HepG2 (cell line): ENCODE results near the gene FRMD4A.

Source experiments
- CHD2 ChIP-seq: IDR thresholded peaks from 2 replicates; pipeline ENCODE4 v1.6.1; 2011; ENCODE audit warnings: low read depth, low read length, improper control_type of control experiment
- CREM ChIP-seq, 2 experiments: sonication (generic) in 1 of 2; formaldehyde crosslinking in 1 of 2; IDR thresholded peaks; 2 replicates each; pipeline versions ENCODE4 v1.4.0 to v1.6.1; 2016 to 2020; ENCODE audit warnings: antibody characterized with exemption in 1 of 2, mild to moderate bottlenecking in 1 of 2, missing genetic modification reagents in 1 of 2
- CTCF ChIP-seq: sonication (generic); formaldehyde crosslinking; IDR thresholded peaks from 2 replicates; pipeline ENCODE4 v1.5.0; 2020; ENCODE audit warnings: mild to moderate bottlenecking, missing genetic modification reagents, moderate library complexity
- EZH2 ChIP-seq: conservative IDR thresholded peaks from 2 replicates; pipeline ENCODE4 v1.6.1; 2012; ENCODE audit warnings: mild to moderate bottlenecking, low read depth, low read length, moderate library complexity
- JUND ChIP-seq: sonication (generic); formaldehyde crosslinking; IDR thresholded peaks from 2 replicates; pipeline ENCODE4 v1.8.0; 2022; ENCODE audit warnings: mild to moderate bottlenecking, missing genetic modification reagents
- MTA3 ChIP-seq: sonication (generic); formaldehyde crosslinking; IDR thresholded peaks from 2 replicates; pipeline ENCODE4 v1.4.0; 2020; ENCODE audit warnings: missing genetic modification reagents
- RXRB ChIP-seq: IDR thresholded peaks from 2 replicates; pipeline ENCODE4 v1.6.1; 2016; ENCODE audit warnings: borderline replicate concordance, missing genetic modification reagents, missing compliant biosample characterization
- SKIL ChIP-seq: sonication (generic); formaldehyde crosslinking; IDR thresholded peaks from 2 replicates; pipeline ENCODE4 v1.8.0; 2022; ENCODE audit warnings: missing genetic modification reagents, mild to moderate bottlenecking, moderate library complexity, borderline replicate concordance
- SRF ChIP-seq: IDR thresholded peaks from 2 replicates; pipeline ENCODE4 v1.6.1; 2011; ENCODE audit warnings: mild to moderate bottlenecking, low read depth, low read length, moderate library complexity
- ZNF24 ChIP-seq: fragments of 450-650 bp; IDR thresholded peaks from 2 replicates; pipeline ENCODE4 v1.6.1; 2017; ENCODE audit warnings: antibody characterized with exemption, mild to moderate bottlenecking
- ZNF335 ChIP-seq: sonication (generic); formaldehyde crosslinking; IDR thresholded peaks from 2 replicates; pipeline ENCODE4 v1.4.0; 2020; ENCODE audit warnings: missing genetic modification reagents
- ZNF703 ChIP-seq: sonication (generic); formaldehyde crosslinking; IDR thresholded peaks from 2 replicates; pipeline ENCODE4 v1.5.1; 2020; ENCODE audit warnings: missing genetic modification reagents, mild to moderate bottlenecking, moderate library complexity, borderline replicate concordance

GRCh38 chr10:13733071-13733470 is 597.7 kb downstream of the FRMD4A start:
- TF ChIP-seq SRF (no peak), ZNF24 (no peak), ZNF703 (CRISPR knock-in tag) (no peak), MTA3 (CRISPR knock-in tag) (no peak), EZH2 (no peak), CREM (IDR thresholded peaks at IDR 0.05) (no peak), CREM (CRISPR knock-in tag; IDR thresholded peaks at IDR 0.05) (no peak), ZNF335 (CRISPR knock-in tag) (no peak), CTCF (CRISPR knock-in tag) (no peak), SKIL (CRISPR knock-in tag) (no peak), CHD2 (no peak), JUND (CRISPR knock-in tag) (no peak), RXRB (CRISPR knock-in tag) (no peak)
